Osteoblast (primary cell): ENCODE data around the gene TMEM41B. TPM values are rescaled to one million over a fixed set of nuclear protein-coding genes. Genes with fewer than 3 reads are reported as not detected.

Experiments
- DNase-seq: peaks from one replicate; pipeline ENCODE4 v3.0.0; 2011; ENCODE audit warnings: low spot score, mixed read lengths; ENCODE audit not compliant: insufficient read length; ENCODE audit errors: missing footprints
- H2AFZ ChIP-seq: 2 replicates; pipeline ENCODE4 v1.6.0; 2011; ENCODE audit warnings: mild to moderate bottlenecking, low read length
- H3K27ac ChIP-seq: 2 replicates; pipeline ENCODE4 v1.5.1; 2011; ENCODE audit warnings: mild to moderate bottlenecking, low read depth, low read length, moderate library complexity
- H3K27me3 ChIP-seq: 2 replicates; pipeline ENCODE4 v1.6.0; 2012; ENCODE audit warnings: mild to moderate bottlenecking, control low read depth, inconsistent platforms, low read length, moderate library complexity; ENCODE audit not compliant: insufficient read depth
- H3K36me3 ChIP-seq: 2 replicates; pipeline ENCODE4 v1.5.1; 2011; ENCODE audit warnings: mild to moderate bottlenecking, low read length, control low read depth, moderate library complexity; ENCODE audit not compliant: insufficient read depth
- H3K4me1 ChIP-seq: 2 replicates; pipeline ENCODE4 v1.5.1; 2011; ENCODE audit warnings: mild to moderate bottlenecking, low read length, control low read depth, moderate library complexity; ENCODE audit not compliant: insufficient read depth
- H3K4me2 ChIP-seq: 2 replicates; pipeline ENCODE4 v1.6.0; 2011; ENCODE audit warnings: mild to moderate bottlenecking, low read length; ENCODE audit not compliant: insufficient read depth
- H3K4me3 ChIP-seq: fragments of 200-600 bp; sonication (generic); 3 replicates; pipeline ENCODE4 v1.5.1; 2012; ENCODE audit warnings: mild to moderate bottlenecking, low read length, inconsistent platforms; ENCODE audit not compliant: insufficient read depth
- H3K79me2 ChIP-seq: 2 replicates; pipeline ENCODE4 v1.6.0; 2012; ENCODE audit warnings: mild to moderate bottlenecking, low read length, control low read depth, inconsistent platforms; ENCODE audit not compliant: insufficient read depth
- H3K9me3 ChIP-seq: 2 replicates; pipeline ENCODE4 v1.5.1; 2011; ENCODE audit warnings: low read depth, low read length, control low read depth
- H4K20me1 ChIP-seq: 2 replicates; pipeline ENCODE4 v1.6.0; 2012; ENCODE audit warnings: mild to moderate bottlenecking, low read length, control low read depth; ENCODE audit not compliant: insufficient read depth
- total RNA-seq: library from RNA; depleted of rRNA; stranded (reverse); fragments of >200 nt; gene quantifications from 2 replicates; pipeline ENCODE4 v1.2.3, GENCODE V29; 2012
- TF ChIP-seq, protein P1 (sequence below): IDR thresholded peaks from 2 replicates; pipeline ENCODE4 v1.5.1; 2011; ENCODE audit warnings: mild to moderate bottlenecking, low read depth, low read length, moderate library complexity; ENCODE audit errors: extremely low read depth

The TMEM41B gene
- total RNA-seq, 1 donor: 56.1 TPM

DNA sequence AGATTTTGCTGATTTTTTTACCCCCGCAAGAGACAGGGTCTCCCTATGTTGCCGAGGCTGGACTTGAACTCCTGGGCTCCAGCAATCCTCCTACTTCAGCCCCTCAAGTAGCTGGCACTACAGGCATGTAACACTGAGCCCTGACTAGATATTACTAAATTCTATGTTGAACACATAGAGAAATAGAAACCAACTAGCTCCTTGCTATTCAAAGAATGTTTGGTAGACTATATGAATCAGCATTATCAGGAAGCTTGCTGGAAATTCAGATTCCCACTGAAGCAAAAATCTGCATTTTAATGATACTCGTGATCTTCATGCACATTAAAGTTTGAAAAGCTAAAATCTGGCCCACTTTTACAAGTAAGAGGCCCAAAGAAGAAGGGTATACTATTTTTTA is 11.9 kb downstream of the TMEM41B start:
- peaks cover 6% of the 10 kb centered on the region for H4K20me1 ChIP-seq
- H3K27ac ChIP-seq: peak overlapping the region; percentile 37
- no peak overlapping the region for H3K4me3 ChIP-seq
- no peak overlapping the region for H2AFZ ChIP-seq
- H3K27me3 ChIP-seq: no peaks in the 10 kb centered on the region
- no peak overlapping the region for H3K4me2 ChIP-seq
- peak; percentile 82 for DNase-seq
- H3K79me2 ChIP-seq: peaks cover 71% of the 10 kb centered on the region
- H3K4me1 ChIP-seq: no peaks in the 10 kb centered on the region
- peaks cover 13% of the 10 kb centered on the region for H3K36me3 ChIP-seq
- TF ChIP-seq, protein P1, sequence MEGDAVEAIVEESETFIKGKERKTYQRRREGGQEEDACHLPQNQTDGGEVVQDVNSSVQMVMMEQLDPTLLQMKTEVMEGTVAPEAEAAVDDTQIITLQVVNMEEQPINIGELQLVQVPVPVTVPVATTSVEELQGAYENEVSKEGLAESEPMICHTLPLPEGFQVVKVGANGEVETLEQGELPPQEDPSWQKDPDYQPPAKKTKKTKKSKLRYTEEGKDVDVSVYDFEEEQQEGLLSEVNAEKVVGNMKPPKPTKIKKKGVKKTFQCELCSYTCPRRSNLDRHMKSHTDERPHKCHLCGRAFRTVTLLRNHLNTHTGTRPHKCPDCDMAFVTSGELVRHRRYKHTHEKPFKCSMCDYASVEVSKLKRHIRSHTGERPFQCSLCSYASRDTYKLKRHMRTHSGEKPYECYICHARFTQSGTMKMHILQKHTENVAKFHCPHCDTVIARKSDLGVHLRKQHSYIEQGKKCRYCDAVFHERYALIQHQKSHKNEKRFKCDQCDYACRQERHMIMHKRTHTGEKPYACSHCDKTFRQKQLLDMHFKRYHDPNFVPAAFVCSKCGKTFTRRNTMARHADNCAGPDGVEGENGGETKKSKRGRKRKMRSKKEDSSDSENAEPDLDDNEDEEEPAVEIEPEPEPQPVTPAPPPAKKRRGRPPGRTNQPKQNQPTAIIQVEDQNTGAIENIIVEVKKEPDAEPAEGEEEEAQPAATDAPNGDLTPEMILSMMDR: no peak
- no peaks in the 10 kb centered on the region for H3K9me3 ChIP-seq

DNA sequence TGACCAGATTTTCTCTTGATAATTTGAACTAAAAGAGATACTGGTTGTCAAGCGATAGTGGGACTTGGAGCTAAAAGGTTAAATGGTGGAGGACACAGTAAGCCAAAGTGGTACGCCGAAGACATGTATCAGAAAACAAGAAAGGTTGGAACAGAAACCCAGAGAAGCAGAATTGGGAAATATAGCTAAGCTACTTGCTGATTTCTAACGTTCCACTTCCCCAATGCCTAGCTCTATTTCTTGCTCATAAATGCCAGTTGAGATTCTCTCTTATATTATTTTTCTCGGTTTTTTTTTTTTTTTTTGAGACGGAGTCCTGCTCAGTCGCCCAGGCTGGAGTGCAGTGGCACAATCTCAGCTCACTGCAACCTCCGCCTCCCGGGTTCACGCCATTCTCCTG is 12.7 kb downstream of the TMEM41B start:
- H3K79me2 ChIP-seq: peaks cover 65% of the 10 kb centered on the region
- peaks cover 6% of the 10 kb centered on the region for H4K20me1 ChIP-seq
- peaks cover 14% of the 10 kb centered on the region for H3K36me3 ChIP-seq
- no peak overlapping the region for H3K4me2 ChIP-seq
- no peaks in the 10 kb centered on the region for H3K27me3 ChIP-seq
- no peaks in the 10 kb centered on the region for H3K9me3 ChIP-seq
- TF ChIP-seq, protein P1: no peak
- peak; percentile 25 for DNase-seq
- H3K4me3 ChIP-seq: no peak overlapping the region
- no peaks in the 10 kb centered on the region for H3K4me1 ChIP-seq
- no peak overlapping the region for H3K27ac ChIP-seq
- H2AFZ ChIP-seq: no peak overlapping the region

GRCh38 chr11:9293646-9294045 is 20.7 kb downstream of the TMEM41B start:
- TF ChIP-seq, protein P1: no peak
- peaks cover 9% of the 10 kb centered on the region for H3K79me2 ChIP-seq

GRCh38 chr11:9285850-9286587 is 28.4 kb downstream of the TMEM41B start:
- H3K79me2 ChIP-seq: no peaks in the 10 kb centered on the region
- no peak overlapping the region for H3K4me3 ChIP-seq
- H3K4me1 ChIP-seq: no peaks in the 10 kb centered on the region
- no peak overlapping the region for H2AFZ ChIP-seq
- no peak for DNase-seq
- no peaks in the 10 kb centered on the region for H3K27me3 ChIP-seq
- H3K36me3 ChIP-seq: peaks cover 15% of the 10 kb centered on the region
- no peaks in the 10 kb centered on the region for H4K20me1 ChIP-seq
- no peak overlapping the region for H3K27ac ChIP-seq
- H3K9me3 ChIP-seq: no peaks in the 10 kb centered on the region
- TF ChIP-seq, protein P1: no peak
- no peak overlapping the region for H3K4me2 ChIP-seq

More at GRCh38 chr11:9293646-9294045, 20.7 kb downstream of the TMEM41B start:
- Histone ChIP-seq H3K27me3 (no peaks in the 10 kb centered on the region), H3K36me3 (peaks cover 15% of the 10 kb centered on the region), H3K4me3 (no peak overlapping the region), H3K4me2 (no peak overlapping the region), H3K9me3 (no peaks in the 10 kb centered on the region), H4K20me1 (no peaks in the 10 kb centered on the region), H3K4me1 (no peaks in the 10 kb centered on the region), H3K27ac (no peak overlapping the region), H2AFZ (no peak overlapping the region)
- no peak for DNase-seq
